Choroid plexus epithelial cell (primary cell): ENCODE data around the gene ALDH16A1.

ENCODE experiments used
- DNase-seq: peaks from one replicate; pipeline ENCODE4 v3.0.0-alpha.2; 2010; ENCODE audit warnings: low read depth
- H3K4me3 ChIP-seq: 2 replicates; pipeline ENCODE4 v1.5.1; 2011; ENCODE audit warnings: low read depth, mild to moderate bottlenecking, control low read depth, low read length, moderate library complexity
- CTCF ChIP-seq: conservative IDR thresholded peaks from 2 replicates; pipeline ENCODE4 v1.5.1; 2011; ENCODE audit warnings: low read depth, mild to moderate bottlenecking, control low read depth, inconsistent platforms, low read length, moderate library complexity

Gene ALDH16A1

GRCh38 chr19:49419173-49419572 is 33.9 kb upstream of the ALDH16A1 start:
- no peak overlapping the region for H3K4me3 ChIP-seq
- peak; percentile 16 for DNase-seq
- TF ChIP-seq CTCF: no peak

GRCh38 chr19:49420227-49420626 is 32.8 kb upstream of the ALDH16A1 start:
- no peak for DNase-seq
- no peak for TF ChIP-seq CTCF
- H3K4me3 ChIP-seq: no peak overlapping the region

- DNase-seq: peak; percentile 55
- H3K4me3 ChIP-seq: no peak overlapping the region
- no peak for TF ChIP-seq CTCF
These were observed 31.8 kb upstream of the ALDH16A1 start for GRCh38 chr19:49421039-49421877.

GRCh38 chr19:49421878-49422202 is 31.2 kb upstream of the ALDH16A1 start:
- no peak for DNase-seq
- H3K4me3 ChIP-seq: no peak overlapping the region
- TF ChIP-seq CTCF: no peak

GRCh38 chr19:49422407-49423070 is 30.5 kb upstream of the ALDH16A1 start:
- TF ChIP-seq CTCF: peak; percentile 39
- no peak overlapping the region for H3K4me3 ChIP-seq

GRCh38 chr19:49423071-49423984 is 29.7 kb upstream of the ALDH16A1 start, which contains the start of gene PTH2:
PTH2 (minus strand) TSS chr19:49423441; CDS start chr19:49423339, 102 bp downstream.
- no peak for TF ChIP-seq CTCF
- H3K4me3 ChIP-seq: no peak within 1 kb of the TSS
- DNase-seq: no peak

More at GRCh38 chr19:49422407-49423070, 30.5 kb upstream of the ALDH16A1 start:
- DNase-seq: peak; percentile 20
